Cortex of kidney (tissue), 1 donor: ENCODE results near the gene ZNF646.

ENCODE experiments used
- DNase-seq: peaks from one replicate; lab custom pipeline; 2025; lab: John Stamatoyannopoulos, UW

ZNF646 gene

DNA sequence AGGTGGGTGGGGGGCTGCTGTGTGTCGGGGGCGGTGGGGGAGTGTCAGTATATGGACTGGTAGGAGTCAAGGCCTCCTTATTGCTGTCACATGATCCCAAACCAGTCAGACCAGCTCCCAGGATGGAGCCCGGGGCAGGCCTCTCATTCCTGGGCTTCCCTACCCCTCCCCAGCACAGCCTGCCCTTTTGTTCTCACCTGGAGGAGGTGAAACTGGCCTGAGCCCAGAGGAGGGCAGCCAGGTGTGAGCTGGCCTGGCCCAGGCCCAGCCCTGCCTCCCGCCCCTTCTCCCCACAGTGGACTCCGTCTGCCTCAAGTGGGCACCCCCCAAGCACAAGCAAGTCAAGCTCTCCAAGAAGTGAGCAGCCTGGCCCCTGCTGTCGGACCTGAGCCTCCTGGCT is 56.7 kb downstream of the ZNF646 start:
- DNase-seq, result no peak

DNA sequence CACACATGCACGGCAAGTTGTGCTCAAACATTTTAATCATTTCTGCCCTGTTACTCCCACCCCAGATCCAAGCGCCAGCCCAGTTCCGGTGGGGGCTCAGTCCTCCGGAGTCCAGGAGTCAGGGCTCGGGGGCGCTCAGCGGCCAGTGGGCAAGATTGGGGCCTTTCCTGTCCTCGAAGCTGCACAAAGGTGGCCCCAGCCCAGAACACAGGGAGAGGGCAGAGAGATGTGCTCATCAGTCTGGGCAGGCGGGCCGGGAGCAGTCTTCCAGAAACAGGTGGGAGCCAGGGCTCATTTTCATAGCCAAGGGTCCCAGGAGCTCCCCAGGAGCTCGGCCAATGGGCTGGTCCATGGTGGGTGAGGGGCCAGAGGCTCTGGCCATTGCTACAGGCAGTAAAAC is 57.2 kb downstream of the ZNF646 start:
- no peak for DNase-seq

DNA sequence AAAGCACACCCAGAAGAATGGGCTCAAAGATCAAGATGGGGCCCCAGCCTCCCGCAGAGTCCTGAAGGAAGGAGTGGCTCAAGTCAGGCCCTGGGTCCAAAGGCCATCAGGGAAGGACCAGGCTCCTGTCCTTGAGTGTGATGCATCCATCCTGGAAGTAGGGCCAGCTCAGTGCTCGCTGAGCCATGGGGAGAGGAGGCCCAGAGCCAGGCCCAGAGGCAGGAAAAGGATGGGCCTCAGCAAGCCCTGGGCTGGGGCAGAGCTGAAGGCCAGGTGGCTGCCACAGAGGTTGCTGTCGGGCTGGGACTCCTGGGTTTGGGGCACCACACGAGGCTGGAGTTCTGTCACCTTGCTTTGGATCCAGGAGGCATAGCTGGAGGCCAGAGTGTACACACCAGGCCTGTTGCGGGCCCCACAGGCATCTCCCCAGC is 57.6 kb downstream of the ZNF646 start:
- no peak for DNase-seq

DNA sequence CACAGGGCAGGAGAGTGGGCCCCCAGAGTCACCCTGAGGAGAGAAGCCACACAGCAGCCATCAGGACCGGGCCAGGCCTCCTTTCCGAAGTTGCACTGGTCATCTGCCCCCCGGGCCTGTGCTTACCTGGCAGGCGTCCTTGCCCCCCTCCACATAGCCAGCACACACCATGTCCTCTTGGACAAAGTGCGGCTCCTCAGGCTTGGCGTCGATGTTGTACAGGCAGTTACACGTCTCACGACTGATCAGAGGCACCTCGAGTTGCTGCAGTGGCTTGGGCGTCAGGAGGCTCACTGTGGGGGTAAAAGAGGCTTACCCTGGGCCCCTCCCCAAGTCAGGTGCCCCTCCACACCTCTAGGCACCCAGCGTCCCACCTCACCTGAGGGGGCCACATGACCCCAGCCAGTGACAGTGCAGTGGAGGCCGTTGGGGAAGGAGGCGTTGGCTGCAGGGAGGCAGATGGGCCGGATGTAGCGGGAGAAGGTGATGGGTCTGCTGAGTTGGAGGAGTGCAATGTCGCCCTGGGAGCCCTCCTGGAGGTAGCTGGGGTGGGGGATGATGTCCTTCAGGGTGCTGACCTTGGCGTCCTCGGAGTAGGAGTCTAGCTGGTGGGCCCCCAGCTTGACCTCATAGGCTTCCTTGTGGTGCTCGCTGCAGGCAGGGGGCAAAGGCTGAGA is 58.2 kb downstream of the ZNF646 start:
- DNase-seq, result no peak

DNA sequence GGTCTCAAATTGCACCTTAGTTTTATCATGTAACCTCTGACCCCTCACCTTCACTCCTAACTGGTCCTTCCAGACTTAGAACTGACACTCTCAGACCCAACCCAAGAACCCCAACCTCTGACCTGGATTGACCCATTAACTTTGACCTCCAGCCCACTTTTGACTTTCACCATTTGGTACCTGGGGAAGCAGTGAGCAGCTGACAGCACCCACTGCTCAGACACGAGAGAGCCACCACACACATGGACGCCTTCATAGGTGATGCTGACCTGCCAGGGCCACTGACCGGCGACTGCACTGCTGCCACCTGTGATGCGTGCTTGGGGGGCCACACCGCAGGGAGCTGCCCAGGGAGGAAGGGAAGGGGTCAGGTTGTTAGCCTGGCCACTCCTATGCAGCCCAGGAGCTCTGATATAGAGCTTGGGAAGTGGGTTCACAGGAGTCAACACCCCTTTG is 58.9 kb downstream of the ZNF646 start:
- DNase-seq, result no peak
